ENCODE results near the gene PPP5C. TPM values are rescaled to one million over a fixed set of nuclear protein-coding genes. Genes with fewer than 3 reads are reported as not detected.
A peak's percentile ranks its signal among the peaks of the same experiment; 100 is the strongest.
"Not testable (repeated sequence)": the region's sequence is repeated elsewhere in the genome, so short reads cannot be mapped to it uniquely, and the experiment has no call there.

PPP5C gene
- total RNA-seq, 1 donor from 2014 or later: 48.9 TPM

- peaks cover 73% of the 10 kb centered on the region for H3K27me3 ChIP-seq (ENCODE audit: low read depth)
- H3K27ac ChIP-seq: peak within 1 kb of the TSS; percentile 67
- ATAC-seq (peak; percentile 84 to 87), DNase-seq (peak; percentile 75)
- peaks cover 21% of the 10 kb centered on the region for H3K4me1 ChIP-seq
- intact Hi-C loops (cut with DNase I): no loop called here
- no peaks in the 10 kb centered on the region for H3K36me3 ChIP-seq
- no peak for TF ChIP-seq CTCF (IDR thresholded peaks at IDR 0.05)
- H3K4me3 ChIP-seq: peak within 1 kb of the TSS; percentile 60
- H3K9me3 ChIP-seq: no peaks in the 10 kb centered on the region
These were observed 66.6 kb downstream of the PPP5C start, which contains the start of gene CCDC8 for GRCh38 chr19:46413262-46414031. CCDC8 (minus strand) TSS chr19:46413564; CDS start chr19:46412810, 754 bp downstream.

GRCh38 chr19:46414899-46415298 is 68.0 kb downstream of the PPP5C start:
- H3K27me3 ChIP-seq (ENCODE audit: low read depth): peaks cover 68% of the 10 kb centered on the region
- ATAC-seq; H3K27ac ChIP-seq; H3K9me3 ChIP-seq; intact Hi-C loops (cut with DNase I); H3K4me3 ChIP-seq; H3K36me3 ChIP-seq: not testable (repeated sequence)
- peak; percentile 29 for DNase-seq
- peaks cover 18% of the 10 kb centered on the region for H3K4me1 ChIP-seq

- intact Hi-C loops (cut with DNase I); H3K27ac ChIP-seq; H3K9me3 ChIP-seq; H3K36me3 ChIP-seq: not testable (repeated sequence)
- H3K4me3 ChIP-seq: peak overlapping the region; percentile 37
- peaks cover 60% of the 10 kb centered on the region for H3K27me3 ChIP-seq (ENCODE audit: low read depth)
- peaks cover 18% of the 10 kb centered on the region for H3K4me1 ChIP-seq
- ATAC-seq (peak; percentile 76 to 78), DNase-seq (peak; percentile 89)
These were observed 69.2 kb downstream of the PPP5C start for GRCh38 chr19:46415804-46416709.

- no peak for TF ChIP-seq CTCF (IDR thresholded peaks at IDR 0.05)
- no peak overlapping the region for H3K27ac ChIP-seq
- intact Hi-C loops (cut with DNase I): no loop called here
- no peaks in the 10 kb centered on the region for H3K9me3 ChIP-seq
- DNase-seq: no peak
- no peak for ATAC-seq
- peaks cover 14% of the 10 kb centered on the region for H3K4me1 ChIP-seq
- no peak overlapping the region for H3K4me3 ChIP-seq
- H3K27me3 ChIP-seq (ENCODE audit: low read depth): peaks cover 29% of the 10 kb centered on the region
- no peaks in the 10 kb centered on the region for H3K36me3 ChIP-seq
These were observed 73.2 kb downstream of the PPP5C start for GRCh38 chr19:46420056-46420455.

GRCh38 chr19:46422344-46422743 is 75.5 kb downstream of the PPP5C start:
- TF ChIP-seq CTCF (IDR thresholded peaks at IDR 0.05): no peak
- intact Hi-C loops (cut with DNase I): no loop called here
- no peak for ATAC-seq
- Histone ChIP-seq H3K27ac (no peak overlapping the region), H3K4me1 (peaks cover 9% of the 10 kb centered on the region), H3K27me3 (ENCODE audit: low read depth) (peaks cover 21% of the 10 kb centered on the region), H3K9me3 (no peaks in the 10 kb centered on the region), H3K36me3 (no peaks in the 10 kb centered on the region), H3K4me3 (no peak overlapping the region)
- DNase-seq: peak; percentile 1

- Histone ChIP-seq H3K4me1 (peaks cover 9% of the 10 kb centered on the region), H3K36me3 (no peaks in the 10 kb centered on the region), H3K9me3 (no peaks in the 10 kb centered on the region), H3K27me3 (ENCODE audit: low read depth) (peaks cover 27% of the 10 kb centered on the region), H3K27ac (no peak overlapping the region), H3K4me3 (no peak overlapping the region)
- intact Hi-C loops (cut with DNase I): no loop called here
- no peak for TF ChIP-seq CTCF (IDR thresholded peaks at IDR 0.05)
- DNase-seq (peak; percentile 3), ATAC-seq (no peak)
These were observed 76.3 kb downstream of the PPP5C start for GRCh38 chr19:46423188-46423587.

Measured in lower lobe of right lung (tissue), 2 donors.